Hindlimb muscle (tissue), 1 donor: ENCODE measurements around the gene GPR162. TPM values are rescaled to one million over a fixed set of nuclear protein-coding genes. Genes with fewer than 3 reads are reported as not detected.

Experiments
- DNase-seq: peaks from one replicate; pipeline ENCODE4 v3.0.0-alpha.2; 2013
- polyA plus RNA-seq: library from polyadenylated mRNA; unstranded; fragments of 120-200 nt; gene quantifications from one replicate; pipeline ENCODE4 v1.2.1, GENCODE V29; 2013; ENCODE audit not compliant: insufficient read length

The GPR162 gene
- 17.6 TPM for polyA plus RNA-seq

GRCh38 chr12:6821591-6822425, at the start of gene GPR162:
Gene GPR162, plus strand, starts transcription at chr12:6821821. Its CDS starts 2,078 bp downstream, at chr12:6823899.
- peak; percentile 78 for DNase-seq

- no peak for DNase-seq
Observed at GRCh38 chr12:6772331-6772695, 49.3 kb upstream of the GPR162 start, which contains the start of gene LAG3. Gene LAG3, plus strand, starts transcription at chr12:6772520. Its CDS starts 333 bp downstream, at chr12:6772853.

GRCh38 chr12:6772726-6773589, 48.7 kb upstream of the GPR162 start:
- no peak for DNase-seq

GRCh38 chr12:6773590-6774351, 47.9 kb upstream of the GPR162 start:
- no peak for DNase-seq

- no peak for DNase-seq
Observed at GRCh38 chr12:6774499-6775062, 47.0 kb upstream of the GPR162 start.

GRCh38 chr12:6775185-6776174, 46.1 kb upstream of the GPR162 start:
- no peak for DNase-seq

GRCh38 chr12:6777386-6777785, 44.2 kb upstream of the GPR162 start:
- no peak for DNase-seq

GRCh38 chr12:6778217-6778573, 43.4 kb upstream of the GPR162 start:
- peak; percentile 49 for DNase-seq

- peak; percentile 96 for DNase-seq
Observed at GRCh38 chr12:6778574-6779550, 42.8 kb upstream of the GPR162 start.

GRCh38 chr12:6779708-6780432, 41.8 kb upstream of the GPR162 start:
- DNase-seq: no peak

GRCh38 chr12:6780573-6780972, 41.0 kb upstream of the GPR162 start:
- no peak for DNase-seq

GRCh38 chr12:6782119-6782518, 39.5 kb upstream of the GPR162 start:
- DNase-seq: no peak

GRCh38 chr12:6782850-6783566, 38.6 kb upstream of the GPR162 start:
- no peak for DNase-seq

GRCh38 chr12:6783828-6784227, 37.8 kb upstream of the GPR162 start:
- no peak for DNase-seq

GRCh38 chr12:6784296-6784695, 37.3 kb upstream of the GPR162 start:
- DNase-seq: no peak

GRCh38 chr12:6784761-6785160, 36.9 kb upstream of the GPR162 start:
- no peak for DNase-seq

- DNase-seq: no peak
Observed at GRCh38 chr12:6786416-6787094, 35.1 kb upstream of the GPR162 start.

- DNase-seq: no peak
Observed at GRCh38 chr12:6787309-6787708, 34.3 kb upstream of the GPR162 start.
